ENCODE results near the gene MRPL58.
"Not testable (repeated sequence)": the region's sequence is repeated elsewhere in the genome, so short reads cannot be mapped to it uniquely, and the experiment has no call there.

The MRPL58 gene

GRCh38 chr17:75044716-75045115, 32.2 kb downstream of the MRPL58 start:
- H2AFZ ChIP-seq: no peak overlapping the region
- no peaks in the 10 kb centered on the region for H3K36me3 ChIP-seq (ENCODE audit: control insufficient read depth, insufficient read depth, low read length)
- peaks cover 4% of the 10 kb centered on the region for H3K4me1 ChIP-seq
- no peak overlapping the region for H3K4me2 ChIP-seq (ENCODE audit: low read length)
- no peak overlapping the region for H3K27ac ChIP-seq
- TF ChIP-seq CTCF (IDR thresholded peaks at IDR 0.05): no peak
- no peak overlapping the region for H3K4me3 ChIP-seq (ENCODE audit: low read depth, low read length)
- no peaks in the 10 kb centered on the region for H3K27me3 ChIP-seq (ENCODE audit: control insufficient read depth, insufficient read depth, low read length)
- H3K79me2 ChIP-seq: no peaks in the 10 kb centered on the region
- H3K9ac ChIP-seq: no peak overlapping the region
- H3K9me3 ChIP-seq (ENCODE audit: control insufficient read depth, low read length): no peaks in the 10 kb centered on the region

GRCh38 chr17:75045946-75046406, 33.5 kb downstream of the MRPL58 start:
- not testable (repeated sequence) for H3K36me3 ChIP-seq (ENCODE audit: control insufficient read depth, insufficient read depth, low read length); H3K4me1 ChIP-seq; H3K9me3 ChIP-seq (ENCODE audit: control insufficient read depth, low read length); H3K27ac ChIP-seq; H3K27me3 ChIP-seq (ENCODE audit: control insufficient read depth, insufficient read depth, low read length); H3K79me2 ChIP-seq
- peak overlapping the region; percentile 71 for H3K9ac ChIP-seq
- H3K4me2 ChIP-seq (ENCODE audit: low read length): peak overlapping the region; percentile 77
- H2AFZ ChIP-seq: peak overlapping the region; percentile 98
- H3K4me3 ChIP-seq (ENCODE audit: low read depth, low read length): peak overlapping the region; percentile 99

- peak; percentile 22 for TF ChIP-seq CTCF (IDR thresholded peaks at IDR 0.05)
- Histone ChIP-seq H3K4me2 (ENCODE audit: low read length) (peak within 1 kb of the TSS; percentile 77), H3K4me1 (peaks cover 4% of the 10 kb centered on the region), H3K27me3 (ENCODE audit: control insufficient read depth, insufficient read depth, low read length) (no peaks in the 10 kb centered on the region), H3K79me2 (no peaks in the 10 kb centered on the region), H3K4me3 (ENCODE audit: low read depth, low read length) (peak within 1 kb of the TSS; percentile 99), H3K9me3 (ENCODE audit: control insufficient read depth, low read length) (no peaks in the 10 kb centered on the region), H3K36me3 (ENCODE audit: control insufficient read depth, insufficient read depth, low read length) (no peaks in the 10 kb centered on the region), H2AFZ (peak within 1 kb of the TSS; percentile 98), H3K27ac (peak within 1 kb of the TSS; percentile 97), H3K9ac (peak within 1 kb of the TSS; percentile 71)
These were observed 34.2 kb downstream of the MRPL58 start, which contains the start of the genes ATP5PD and KCTD2 for GRCh38 chr17:75046407-75047289. TSS of gene ATP5PD (minus strand) at chr17:75046969. CDS start at chr17:75042650, 4,319 bp downstream. TSS of gene KCTD2 (plus strand) at chr17:75047225. CDS start at chr17:75047251, 26 bp downstream.

GRCh38 chr17:75047398-75048098, 35.1 kb downstream of the MRPL58 start:
- H3K79me2 ChIP-seq: no peaks in the 10 kb centered on the region
- peaks cover 4% of the 10 kb centered on the region for H3K4me1 ChIP-seq
- H3K9ac ChIP-seq: no peak overlapping the region
- no peak overlapping the region for H3K27ac ChIP-seq
- no peaks in the 10 kb centered on the region for H3K27me3 ChIP-seq (ENCODE audit: control insufficient read depth, insufficient read depth, low read length)
- peak overlapping the region; percentile 85 for H2AFZ ChIP-seq
- no peak for TF ChIP-seq CTCF (IDR thresholded peaks at IDR 0.05)
- peak overlapping the region; percentile 48 for H3K4me3 ChIP-seq (ENCODE audit: low read depth, low read length)
- H3K9me3 ChIP-seq (ENCODE audit: control insufficient read depth, low read length): no peaks in the 10 kb centered on the region
- no peaks in the 10 kb centered on the region for H3K36me3 ChIP-seq (ENCODE audit: control insufficient read depth, insufficient read depth, low read length)
- H3K4me2 ChIP-seq (ENCODE audit: low read length): peak overlapping the region; percentile 51

GRCh38 chr17:75048249-75048878, 35.9 kb downstream of the MRPL58 start:
- Histone ChIP-seq H2AFZ (no peak overlapping the region), H3K79me2 (no peaks in the 10 kb centered on the region), H3K36me3 (ENCODE audit: control insufficient read depth, insufficient read depth, low read length) (no peaks in the 10 kb centered on the region), H3K4me3 (ENCODE audit: low read depth, low read length) (peak overlapping the region; percentile 48), H3K27ac (no peak overlapping the region), H3K9ac (no peak overlapping the region), H3K4me2 (ENCODE audit: low read length) (peak overlapping the region; percentile 51), H3K9me3 (ENCODE audit: control insufficient read depth, low read length) (no peaks in the 10 kb centered on the region), H3K27me3 (ENCODE audit: control insufficient read depth, insufficient read depth, low read length) (no peaks in the 10 kb centered on the region), H3K4me1 (peaks cover 4% of the 10 kb centered on the region)
- TF ChIP-seq CTCF (IDR thresholded peaks at IDR 0.05): no peak
